ENCODE data around the gene FBXO31.

Gene FBXO31

GRCh38 chr16:87326151-87326571 is 57.4 kb downstream of the FBXO31 start:
- H3K36me3 ChIP-seq (replicated peaks in 1 of 2; ENCODE audit: control insufficient read depth in 2 of 2, insufficient read depth in 2 of 2, low read length in 2 of 2) = peaks cover 9 to 28% of the 10 kb centered on the region in 2 donors
- peak overlapping the region; percentile 49 for H3K23ac ChIP-seq (ENCODE audit: low read depth, low read length, poor library complexity)
- H4K91ac ChIP-seq (ENCODE audit: low read depth, low read length, poor library complexity) = no peak overlapping the region
- H3K27ac ChIP-seq (replicated peaks; ENCODE audit: low read length) = no peak overlapping the region
- H3K18ac ChIP-seq (ENCODE audit: low read length) = no peak overlapping the region
- H2AFZ ChIP-seq (ENCODE audit: low read length) = no peak overlapping the region
- no peak for DNase-seq (ENCODE audit: low spot score)
- no peak overlapping the region for H2BK12ac ChIP-seq (ENCODE audit: low read length)
- H4K8ac ChIP-seq (ENCODE audit: low read depth, low read length) = no peak overlapping the region
- H3K27me3 ChIP-seq (ENCODE audit: control insufficient read depth in 3 of 3, insufficient read depth in 3 of 3, low read depth in 1 of 3, low read length in 3 of 3) = no peaks in the 10 kb centered on the region
- no peak overlapping the region for H2AK5ac ChIP-seq (ENCODE audit: low read depth, low read length)
- H3K4me2 ChIP-seq (ENCODE audit: insufficient read depth, low read length, poor library complexity, severe bottlenecking) = no peak overlapping the region
- peaks cover 4% of the 10 kb centered on the region for H3K79me1 ChIP-seq (ENCODE audit: low read depth, low read length)
- H3K4me1 ChIP-seq (ENCODE audit: control insufficient read depth in 2 of 2, insufficient read depth in 1 of 2, low read depth in 1 of 2, low read length in 2 of 2) = peaks cover 0 to 3% of the 10 kb centered on the region in 2 donors
- no peaks in the 10 kb centered on the region for H3K9me3 ChIP-seq (replicated peaks in 1 of 2; ENCODE audit: control insufficient read depth in 2 of 2, insufficient read depth in 1 of 2, low read depth in 1 of 2, low read length in 2 of 2)
- H2BK5ac ChIP-seq (ENCODE audit: low read length) = no peak overlapping the region
- H2BK120ac ChIP-seq (ENCODE audit: low read depth, low read length) = no peak overlapping the region
- H3K4ac ChIP-seq (ENCODE audit: low read length) = no peak overlapping the region
- no peak overlapping the region for H3K9ac ChIP-seq (ENCODE audit: low read depth, low read length, poor library complexity)
- no peak overlapping the region for H2BK15ac ChIP-seq (ENCODE audit: low read length)
- WGBS, 2 donors (ENCODE audit: extremely low coverage in 2 of 2, insufficient read length in 2 of 2, insufficient replicate concordance in 1 of 2) = no CpG with 5 or more reads among the region's 11 CpGs
- H3K4me3 ChIP-seq (ENCODE audit: low read length in 2 of 2) = no peak overlapping the region
- H3K14ac ChIP-seq (ENCODE audit: low read length) = no peak overlapping the region

GRCh38 chr16:87325423-87325858 is 58.1 kb downstream of the FBXO31 start:
- Histone ChIP-seq H2BK15ac (ENCODE audit: low read length) (no peak overlapping the region), H3K4ac (ENCODE audit: low read length) (no peak overlapping the region), H2AK5ac (ENCODE audit: low read depth, low read length) (no peak overlapping the region), H3K27ac (replicated peaks; ENCODE audit: low read length) (no peak overlapping the region), H4K91ac (ENCODE audit: low read depth, low read length, poor library complexity) (no peak overlapping the region), H3K9me3 (replicated peaks in 1 of 2; ENCODE audit: control insufficient read depth in 2 of 2, insufficient read depth in 1 of 2, low read depth in 1 of 2, low read length in 2 of 2) (no peaks in the 10 kb centered on the region), H2AFZ (ENCODE audit: low read length) (no peak overlapping the region), H3K36me3 (replicated peaks in 1 of 2; ENCODE audit: control insufficient read depth in 2 of 2, insufficient read depth in 2 of 2, low read length in 2 of 2) (peaks cover 7 to 21% of the 10 kb centered on the region in 2 donors), H3K4me3 (ENCODE audit: low read length in 2 of 2) (no peak overlapping the region), H4K8ac (ENCODE audit: low read depth, low read length) (no peak overlapping the region), H2BK12ac (ENCODE audit: low read length) (no peak overlapping the region), H3K4me1 (ENCODE audit: control insufficient read depth in 2 of 2, insufficient read depth in 1 of 2, low read depth in 1 of 2, low read length in 2 of 2) (peaks cover 0 to 3% of the 10 kb centered on the region in 2 donors), H3K9ac (ENCODE audit: low read depth, low read length, poor library complexity) (no peak overlapping the region), H3K27me3 (ENCODE audit: control insufficient read depth in 3 of 3, insufficient read depth in 3 of 3, low read depth in 1 of 3, low read length in 3 of 3) (no peaks in the 10 kb centered on the region), H3K4me2 (ENCODE audit: insufficient read depth, low read length, poor library complexity, severe bottlenecking) (no peak overlapping the region), H2BK5ac (ENCODE audit: low read length) (no peak overlapping the region), H3K23ac (ENCODE audit: low read depth, low read length, poor library complexity) (no peak overlapping the region), H3K14ac (ENCODE audit: low read length) (no peak overlapping the region), H3K79me1 (ENCODE audit: low read depth, low read length) (peaks cover 4% of the 10 kb centered on the region), H3K18ac (ENCODE audit: low read length) (no peak overlapping the region), H2BK120ac (ENCODE audit: low read depth, low read length) (no peak overlapping the region)
- no peak for DNase-seq (ENCODE audit: low spot score)
- no CpG with 5 or more reads among the region's 15 CpGs for WGBS, 2 donors (ENCODE audit: extremely low coverage in 2 of 2, insufficient read length in 2 of 2, insufficient replicate concordance in 1 of 2)

GRCh38 chr16:87324411-87325275 is 58.9 kb downstream of the FBXO31 start:
- Histone ChIP-seq H3K23ac (ENCODE audit: low read depth, low read length, poor library complexity) (no peak overlapping the region), H3K9ac (ENCODE audit: low read depth, low read length, poor library complexity) (peak overlapping the region; percentile 14), H2BK12ac (ENCODE audit: low read length) (peak overlapping the region; percentile 51), H3K9me3 (replicated peaks in 1 of 2; ENCODE audit: control insufficient read depth in 2 of 2, insufficient read depth in 1 of 2, low read depth in 1 of 2, low read length in 2 of 2) (no peaks in the 10 kb centered on the region), H3K4me3 (ENCODE audit: low read length in 2 of 2) (no peak overlapping the region), H3K4me2 (ENCODE audit: insufficient read depth, low read length, poor library complexity, severe bottlenecking) (no peak overlapping the region), H2BK5ac (ENCODE audit: low read length) (no peak overlapping the region), H3K36me3 (replicated peaks in 1 of 2; ENCODE audit: control insufficient read depth in 2 of 2, insufficient read depth in 2 of 2, low read length in 2 of 2) (peaks cover 2 to 13% of the 10 kb centered on the region in 2 donors), H3K4me1 (ENCODE audit: control insufficient read depth in 2 of 2, insufficient read depth in 1 of 2, low read depth in 1 of 2, low read length in 2 of 2) (peaks cover 0 to 5% of the 10 kb centered on the region in 2 donors), H3K18ac (ENCODE audit: low read length) (peak overlapping the region; percentile 15), H2BK15ac (ENCODE audit: low read length) (no peak overlapping the region), H2BK120ac (ENCODE audit: low read depth, low read length) (peak overlapping the region; percentile 39), H3K27me3 (ENCODE audit: control insufficient read depth in 3 of 3, insufficient read depth in 3 of 3, low read depth in 1 of 3, low read length in 3 of 3) (no peaks in the 10 kb centered on the region), H3K14ac (ENCODE audit: low read length) (no peak overlapping the region), H2AK5ac (ENCODE audit: low read depth, low read length) (peak overlapping the region; percentile 76), H3K79me1 (ENCODE audit: low read depth, low read length) (peaks cover 4% of the 10 kb centered on the region), H4K8ac (ENCODE audit: low read depth, low read length) (no peak overlapping the region), H2AFZ (ENCODE audit: low read length) (no peak overlapping the region), H3K4ac (ENCODE audit: low read length) (no peak overlapping the region), H4K91ac (ENCODE audit: low read depth, low read length, poor library complexity) (no peak overlapping the region), H3K27ac (replicated peaks; ENCODE audit: low read length) (no peak overlapping the region)
- DNase-seq (ENCODE audit: low spot score) = peak; percentile 56
- no CpG with 5 or more reads among the region's 28 CpGs for WGBS, 2 donors (ENCODE audit: extremely low coverage in 2 of 2, insufficient read length in 2 of 2, insufficient replicate concordance in 1 of 2)

GRCh38 chr16:87323727-87324410 is 59.7 kb downstream of the FBXO31 start:
- Histone ChIP-seq H3K79me1 (ENCODE audit: low read depth, low read length) (peaks cover 4% of the 10 kb centered on the region), H3K27me3 (ENCODE audit: control insufficient read depth in 3 of 3, insufficient read depth in 3 of 3, low read depth in 1 of 3, low read length in 3 of 3) (no peaks in the 10 kb centered on the region), H3K36me3 (replicated peaks in 1 of 2; ENCODE audit: control insufficient read depth in 2 of 2, insufficient read depth in 2 of 2, low read length in 2 of 2) (peaks cover 2 to 8% of the 10 kb centered on the region in 2 donors), H3K18ac (ENCODE audit: low read length) (no peak overlapping the region), H2BK120ac (ENCODE audit: low read depth, low read length) (peak overlapping the region; percentile 39), H4K91ac (ENCODE audit: low read depth, low read length, poor library complexity) (no peak overlapping the region), H3K27ac (replicated peaks; ENCODE audit: low read length) (no peak overlapping the region), H3K4me3 (ENCODE audit: low read length in 2 of 2) (no peak overlapping the region), H3K4me2 (ENCODE audit: insufficient read depth, low read length, poor library complexity, severe bottlenecking) (no peak overlapping the region), H2AK5ac (ENCODE audit: low read depth, low read length) (peak overlapping the region; percentile 69), H3K23ac (ENCODE audit: low read depth, low read length, poor library complexity) (peak overlapping the region; percentile 61), H2BK15ac (ENCODE audit: low read length) (no peak overlapping the region), H2BK12ac (ENCODE audit: low read length) (no peak overlapping the region), H3K4me1 (ENCODE audit: control insufficient read depth in 2 of 2, insufficient read depth in 1 of 2, low read depth in 1 of 2, low read length in 2 of 2) (peaks cover 0 to 5% of the 10 kb centered on the region in 2 donors), H3K9me3 (replicated peaks in 1 of 2; ENCODE audit: control insufficient read depth in 2 of 2, insufficient read depth in 1 of 2, low read depth in 1 of 2, low read length in 2 of 2) (no peaks in the 10 kb centered on the region), H3K4ac (ENCODE audit: low read length) (no peak overlapping the region), H3K14ac (ENCODE audit: low read length) (no peak overlapping the region), H4K8ac (ENCODE audit: low read depth, low read length) (peak overlapping the region; percentile 67), H3K9ac (ENCODE audit: low read depth, low read length, poor library complexity) (peak overlapping the region; percentile 14), H2BK5ac (ENCODE audit: low read length) (peak overlapping the region; percentile 83), H2AFZ (ENCODE audit: low read length) (no peak overlapping the region)
- WGBS, 2 donors (ENCODE audit: extremely low coverage in 2 of 2, insufficient read length in 2 of 2, insufficient replicate concordance in 1 of 2) = no CpG with 5 or more reads among the region's 21 CpGs
- no peak for DNase-seq (ENCODE audit: low spot score)
